WTC11 (cell line): ENCODE measurements around the gene GPR153.

Source experiments
- CBFB ChIP-seq: sonication (generic); formaldehyde crosslinking; IDR thresholded peaks from 2 replicates; pipeline ENCODE4 v1.8.1; 2022; ENCODE audit warnings: mild to moderate bottlenecking, low read depth, missing genetic modification reagents
- CTCF ChIP-seq: fragments of 200-600 bp; IDR thresholded peaks from 2 replicates; pipeline ENCODE4 v1.8.0; 2022; ENCODE audit warnings: antibody characterized with exemption
- NR1H2 ChIP-seq: sonication (generic); formaldehyde crosslinking; IDR thresholded peaks from 2 replicates; pipeline ENCODE4 v1.9.0; 2021; ENCODE audit warnings: mild to moderate bottlenecking, moderate library complexity, missing genetic modification reagents
- PRDM15 ChIP-seq: sonication (generic); formaldehyde crosslinking; IDR thresholded peaks from 2 replicates; pipeline ENCODE4 v1.8.0; 2022; ENCODE audit warnings: missing genetic modification reagents
- TCF7 ChIP-seq: sonication (generic); formaldehyde crosslinking; IDR thresholded peaks from 2 replicates; pipeline ENCODE4 v1.8.0; 2022; ENCODE audit warnings: mild to moderate bottlenecking, low read depth, missing genetic modification reagents, moderate library complexity
- TEAD1 ChIP-seq: sonication (generic); formaldehyde crosslinking; IDR thresholded peaks from 2 replicates; pipeline ENCODE4 v1.8.0; 2022; ENCODE audit warnings: mild to moderate bottlenecking, missing genetic modification reagents
- USF2 ChIP-seq: sonication (generic); formaldehyde crosslinking; IDR thresholded peaks from 2 replicates; pipeline ENCODE4 v1.8.1; 2023; ENCODE audit warnings: mild to moderate bottlenecking, missing genetic modification reagents, moderate library complexity
- ZBTB43 ChIP-seq: sonication (generic); formaldehyde crosslinking; IDR thresholded peaks from 2 replicates; pipeline ENCODE4 v1.8.1; 2023; ENCODE audit warnings: mild to moderate bottlenecking, missing genetic modification reagents
- ZNF138 ChIP-seq: sonication (generic); formaldehyde crosslinking; conservative IDR thresholded peaks from 2 replicates; pipeline ENCODE4 v1.8.1; 2022; ENCODE audit warnings: mild to moderate bottlenecking, moderate library complexity, missing genetic modification reagents
- ZNF232 ChIP-seq: sonication (generic); formaldehyde crosslinking; IDR thresholded peaks from 2 replicates; pipeline ENCODE4 v1.8.0; 2022; ENCODE audit warnings: mild to moderate bottlenecking, missing genetic modification reagents
- TF ChIP-seq, protein P1 (sequence below): sonication (generic); formaldehyde crosslinking; conservative IDR thresholded peaks from 2 replicates; pipeline ENCODE4 v1.8.1; 2022; ENCODE audit warnings: mild to moderate bottlenecking, missing genetic modification reagents
- TF ChIP-seq, protein P2 (sequence below): sonication (generic); formaldehyde crosslinking; IDR thresholded peaks from 2 replicates; pipeline ENCODE4 v1.8.0; 2022; ENCODE audit warnings: mild to moderate bottlenecking, missing genetic modification reagents
- TF ChIP-seq, protein P3 (sequence below): sonication (generic); formaldehyde crosslinking; IDR thresholded peaks from 2 replicates; pipeline ENCODE4 v1.8.0; 2022; ENCODE audit warnings: mild to moderate bottlenecking, missing genetic modification reagents

DNA sequence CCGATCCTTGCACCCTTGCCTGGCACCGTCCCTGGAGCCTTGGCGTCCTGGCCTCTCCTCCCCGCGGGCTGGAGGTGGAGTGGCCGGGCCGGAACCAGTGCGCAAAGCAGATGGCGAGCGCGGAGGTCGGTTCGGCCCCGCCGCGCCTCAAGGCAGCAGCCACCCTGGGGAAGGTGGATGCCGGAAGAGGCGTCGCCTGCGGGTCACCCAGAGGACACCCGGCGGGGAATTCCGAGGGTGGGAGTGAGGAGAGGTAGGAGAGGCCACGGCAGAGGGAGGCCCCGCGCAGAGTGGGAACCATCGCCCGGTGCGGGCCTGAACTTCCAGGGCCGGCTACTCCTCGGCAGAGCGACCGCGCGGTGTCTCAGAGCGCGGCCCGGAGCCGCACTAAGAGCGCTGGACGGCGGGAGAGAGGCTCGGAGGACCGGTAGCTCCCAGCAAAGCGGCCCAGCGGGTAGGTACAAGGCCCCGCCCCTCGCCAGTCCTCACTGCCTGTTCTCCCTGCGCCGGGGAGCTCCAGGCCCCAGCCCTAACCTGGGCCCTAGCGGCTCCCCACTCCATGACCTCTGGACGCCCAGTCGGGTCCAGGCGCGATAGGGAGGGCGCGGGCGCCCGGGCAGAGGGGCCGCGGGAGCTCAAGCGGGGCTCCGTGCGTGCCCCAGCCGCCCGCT lies 54.9 kb downstream of the GPR153 start, which contains the start of gene RNF207:
- no peak for TF ChIP-seq CTCF
- no peak for TF ChIP-seq ZNF138 (CRISPR knock-in tag)
- TF ChIP-seq CBFB (CRISPR knock-in tag): no peak
- no peak for TF ChIP-seq TCF7 (CRISPR knock-in tag)
- TF ChIP-seq ZBTB43 (CRISPR knock-in tag): no peak
- TF ChIP-seq PRDM15 (CRISPR knock-in tag): no peak
- TF ChIP-seq, protein P1, sequence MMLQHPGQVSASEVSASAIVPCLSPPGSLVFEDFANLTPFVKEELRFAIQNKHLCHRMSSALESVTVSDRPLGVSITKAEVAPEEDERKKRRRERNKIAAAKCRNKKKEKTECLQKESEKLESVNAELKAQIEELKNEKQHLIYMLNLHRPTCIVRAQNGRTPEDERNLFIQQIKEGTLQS (CRISPR knock-in tag): no peak
- TF ChIP-seq, protein P2, sequence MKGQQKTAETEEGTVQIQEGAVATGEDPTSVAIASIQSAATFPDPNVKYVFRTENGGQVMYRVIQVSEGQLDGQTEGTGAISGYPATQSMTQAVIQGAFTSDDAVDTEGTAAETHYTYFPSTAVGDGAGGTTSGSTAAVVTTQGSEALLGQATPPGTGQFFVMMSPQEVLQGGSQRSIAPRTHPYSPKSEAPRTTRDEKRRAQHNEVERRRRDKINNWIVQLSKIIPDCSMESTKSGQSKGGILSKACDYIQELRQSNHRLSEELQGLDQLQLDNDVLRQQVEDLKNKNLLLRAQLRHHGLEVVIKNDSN: no peak
- no peak for TF ChIP-seq NR1H2 (CRISPR knock-in tag)
- TF ChIP-seq ZNF232 (CRISPR knock-in tag): no peak
- TF ChIP-seq TEAD1 (CRISPR knock-in tag): 0 out of 2 replicates have a peak, but pooled peaks have one; percentile 39
- no peak for TF ChIP-seq USF2 (CRISPR knock-in tag)
- TF ChIP-seq, protein P3, sequence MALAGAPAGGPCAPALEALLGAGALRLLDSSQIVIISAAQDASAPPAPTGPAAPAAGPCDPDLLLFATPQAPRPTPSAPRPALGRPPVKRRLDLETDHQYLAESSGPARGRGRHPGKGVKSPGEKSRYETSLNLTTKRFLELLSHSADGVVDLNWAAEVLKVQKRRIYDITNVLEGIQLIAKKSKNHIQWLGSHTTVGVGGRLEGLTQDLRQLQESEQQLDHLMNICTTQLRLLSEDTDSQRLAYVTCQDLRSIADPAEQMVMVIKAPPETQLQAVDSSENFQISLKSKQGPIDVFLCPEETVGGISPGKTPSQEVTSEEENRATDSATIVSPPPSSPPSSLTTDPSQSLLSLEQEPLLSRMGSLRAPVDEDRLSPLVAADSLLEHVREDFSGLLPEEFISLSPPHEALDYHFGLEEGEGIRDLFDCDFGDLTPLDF: 0 out of 2 replicates have a peak, but pooled peaks have one; percentile 24
